Measurements from ENCODE around the gene PIP4K2A. TPM values are rescaled to one million over a fixed set of nuclear protein-coding genes. Genes with fewer than 3 reads are reported as not detected.

The PIP4K2A gene
- total RNA-seq, 1 donor from 2014 or later = 22.4 TPM

DNA sequence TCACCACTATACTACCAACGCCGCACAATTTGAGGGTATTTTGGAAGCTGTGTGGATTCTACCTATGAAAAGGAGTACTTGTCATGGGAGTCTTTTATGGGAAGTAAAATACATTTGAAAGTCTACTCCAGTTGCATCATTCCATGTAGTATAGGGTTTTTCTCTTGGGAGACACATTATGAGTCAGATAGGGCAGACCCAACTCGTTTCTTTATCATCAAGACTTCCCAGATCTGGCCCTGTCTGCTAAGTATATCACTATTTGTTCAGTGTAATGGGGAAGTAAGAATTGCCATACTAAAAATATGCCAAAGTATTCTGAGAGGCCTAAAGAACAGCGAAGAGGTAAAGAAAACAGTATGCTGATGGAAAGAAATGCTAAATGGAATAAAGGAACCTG is 224.9 kb downstream of the PIP4K2A start:
- DNase-seq (ENCODE audit: low spot score, unreplicated experiment) = no peak
- no peak overlapping the region for H3K4me3 Mint-ChIP-seq (ENCODE audit: low read depth)
- H3K9me3 Mint-ChIP-seq (ENCODE audit: low read depth) = no peaks in the 10 kb centered on the region
- H3K27me3 Mint-ChIP-seq = peaks cover 10% of the 10 kb centered on the region
- no peaks in the 10 kb centered on the region for H3K4me1 Mint-ChIP-seq (ENCODE audit: low read depth)
- no peak overlapping the region for H3K27ac Mint-ChIP-seq
- H3K36me3 Mint-ChIP-seq (ENCODE audit: insufficient read depth) = no peaks in the 10 kb centered on the region
- TF ChIP-seq, protein P1, sequence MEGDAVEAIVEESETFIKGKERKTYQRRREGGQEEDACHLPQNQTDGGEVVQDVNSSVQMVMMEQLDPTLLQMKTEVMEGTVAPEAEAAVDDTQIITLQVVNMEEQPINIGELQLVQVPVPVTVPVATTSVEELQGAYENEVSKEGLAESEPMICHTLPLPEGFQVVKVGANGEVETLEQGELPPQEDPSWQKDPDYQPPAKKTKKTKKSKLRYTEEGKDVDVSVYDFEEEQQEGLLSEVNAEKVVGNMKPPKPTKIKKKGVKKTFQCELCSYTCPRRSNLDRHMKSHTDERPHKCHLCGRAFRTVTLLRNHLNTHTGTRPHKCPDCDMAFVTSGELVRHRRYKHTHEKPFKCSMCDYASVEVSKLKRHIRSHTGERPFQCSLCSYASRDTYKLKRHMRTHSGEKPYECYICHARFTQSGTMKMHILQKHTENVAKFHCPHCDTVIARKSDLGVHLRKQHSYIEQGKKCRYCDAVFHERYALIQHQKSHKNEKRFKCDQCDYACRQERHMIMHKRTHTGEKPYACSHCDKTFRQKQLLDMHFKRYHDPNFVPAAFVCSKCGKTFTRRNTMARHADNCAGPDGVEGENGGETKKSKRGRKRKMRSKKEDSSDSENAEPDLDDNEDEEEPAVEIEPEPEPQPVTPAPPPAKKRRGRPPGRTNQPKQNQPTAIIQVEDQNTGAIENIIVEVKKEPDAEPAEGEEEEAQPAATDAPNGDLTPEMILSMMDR (IDR thresholded peaks at IDR 0.05; ENCODE audit: unreplicated experiment) = no peak

DNA sequence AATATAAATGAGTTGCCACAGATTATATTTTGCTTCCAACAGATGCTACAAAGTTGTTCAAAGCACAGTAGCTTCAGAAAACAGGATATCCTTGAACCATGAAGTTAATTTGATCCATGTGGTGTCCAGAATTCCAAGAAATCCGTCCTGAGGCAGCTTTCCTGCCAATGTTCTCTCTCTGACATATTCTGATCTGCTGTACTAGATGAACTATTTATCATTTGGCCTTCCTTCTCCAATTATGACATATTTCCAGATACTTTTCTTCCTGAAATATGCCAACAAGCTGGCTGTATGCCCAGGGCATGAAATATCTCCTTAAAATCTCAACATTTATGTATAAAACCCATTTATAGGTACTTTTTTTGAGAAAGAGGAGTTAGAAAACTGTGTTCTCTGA is 227.9 kb downstream of the PIP4K2A start:
- H3K27me3 Mint-ChIP-seq = peaks cover 23% of the 10 kb centered on the region
- H3K36me3 Mint-ChIP-seq (ENCODE audit: insufficient read depth) = no peaks in the 10 kb centered on the region
- H3K27ac Mint-ChIP-seq = no peak overlapping the region
- peaks cover 4% of the 10 kb centered on the region for H3K4me1 Mint-ChIP-seq (ENCODE audit: low read depth)
- H3K4me3 Mint-ChIP-seq (ENCODE audit: low read depth) = no peak overlapping the region
- no peaks in the 10 kb centered on the region for H3K9me3 Mint-ChIP-seq (ENCODE audit: low read depth)
- TF ChIP-seq, protein P1 (IDR thresholded peaks at IDR 0.05; ENCODE audit: unreplicated experiment) = no peak
- no peak for DNase-seq (ENCODE audit: low spot score, unreplicated experiment)

Other genes starting within 250 kb of the PIP4K2A start
- 4.8 and 7.9 TPM in 2 replicates for gene ARMC3, start 213.5 kb upstream of the PIP4K2A start, total RNA-seq